ENCODE measurements around the gene PGPEP1.
A peak's percentile ranks its signal among the peaks of the same experiment; 100 is the strongest.

PGPEP1 gene

GRCh38 chr19:18417250-18418028, 77.0 kb downstream of the PGPEP1 start:
- no peak for DNase-seq (ENCODE audit: low read depth in 1 of 2, low spot score in 1 of 2)

DNA sequence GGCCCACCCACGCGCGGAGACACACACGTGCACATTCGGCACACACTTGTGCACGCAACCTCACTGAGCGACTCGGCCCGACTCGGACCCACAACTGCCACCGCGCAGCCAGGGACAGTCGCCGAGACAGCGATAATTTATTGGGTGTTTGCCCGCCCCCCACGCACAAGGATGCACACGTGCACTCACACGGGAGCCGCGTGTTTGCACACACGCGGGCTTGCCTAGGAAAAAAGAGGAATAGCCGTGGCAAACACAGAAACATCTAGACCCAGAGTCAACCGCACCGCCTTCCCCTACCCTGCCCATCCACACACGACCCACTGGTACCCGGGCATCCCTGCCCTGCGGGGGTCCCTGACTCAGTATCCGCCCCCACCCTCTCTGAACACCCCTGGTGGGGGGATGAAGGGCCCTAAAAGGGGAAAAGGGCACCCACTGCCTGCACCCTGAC, 77.7 kb downstream of the PGPEP1 start:
- no peak for DNase-seq (ENCODE audit: low read depth in 1 of 2, low spot score in 1 of 2)

DNA sequence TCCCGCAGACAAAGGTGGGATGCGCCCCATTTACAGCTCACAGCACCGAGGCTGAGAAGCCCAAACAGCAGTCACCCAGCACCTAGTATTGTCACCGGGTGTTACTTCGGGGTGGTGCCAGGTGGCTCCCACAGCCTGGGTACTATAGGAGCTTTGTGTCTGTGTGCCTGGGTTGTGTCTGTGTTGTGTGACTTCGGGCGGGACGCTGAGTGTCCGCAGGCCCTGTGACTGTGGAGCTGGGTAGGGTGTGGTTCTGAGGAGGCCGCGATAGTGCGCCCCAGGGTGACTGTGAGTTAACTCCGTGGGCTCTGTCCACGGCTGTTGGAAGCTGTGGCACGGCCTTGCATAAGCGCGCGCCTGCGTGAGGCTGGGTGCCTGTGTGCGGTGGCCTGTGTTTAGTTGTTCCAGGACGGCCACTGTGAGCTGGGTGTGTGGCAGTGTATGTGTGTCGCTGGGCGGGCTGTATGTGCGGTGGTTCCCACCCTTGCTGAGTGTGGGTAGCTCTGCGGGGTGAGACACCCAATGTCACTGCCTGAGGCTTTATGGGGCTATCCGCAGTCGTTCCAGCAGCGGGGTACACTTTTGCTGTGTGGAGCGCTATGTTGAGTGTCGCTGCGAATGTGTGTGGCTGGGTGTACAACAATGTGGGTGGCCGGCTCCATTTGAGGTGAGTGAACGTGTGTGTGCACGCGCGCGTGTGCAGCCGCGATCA, 78.2 kb downstream of the PGPEP1 start:
- DNase-seq (ENCODE audit: low read depth in 1 of 2, low spot score in 1 of 2): no peak

GRCh38 chr19:18419195-18419698, 78.8 kb downstream of the PGPEP1 start, which contains the start of gene SSBP4:
Gene SSBP4, plus strand, starts transcription at chr19:18419398. Its CDS starts 251 bp downstream, at chr19:18419649.
- DNase-seq (ENCODE audit: low read depth in 1 of 2, low spot score in 1 of 2): peak in 1 of 2 donors; percentile 51
